GM12801 (cell line): ENCODE measurements around the gene DIS3L.

Source experiments
- TF ChIP-seq, protein P1 (sequence below): IDR thresholded peaks from one replicate; pipeline ENCODE4 v1.5.1; 2011; ENCODE audit warnings: control low read depth; ENCODE audit not compliant: insufficient read length; ENCODE audit errors: extremely low read depth

Gene DIS3L

DNA sequence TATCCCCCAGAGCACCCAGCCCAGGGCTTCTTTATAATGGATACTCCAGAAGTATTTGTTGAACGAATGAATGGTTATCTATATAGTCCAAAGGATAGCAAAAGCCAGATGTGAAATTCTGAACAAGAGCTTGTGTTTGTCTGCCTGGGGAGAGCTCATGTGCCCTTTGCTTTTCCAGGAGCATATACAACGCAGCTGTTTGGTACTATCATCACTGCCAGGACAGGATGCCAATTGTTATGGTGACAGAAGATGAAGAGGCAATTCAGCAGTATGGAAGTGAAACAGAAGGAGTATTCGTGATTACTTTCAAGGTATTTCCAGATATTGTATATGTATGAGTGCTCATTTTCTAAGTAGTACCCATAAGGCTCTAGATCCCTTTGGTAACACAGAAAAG lies 15.2 kb downstream of the DIS3L start:
- TF ChIP-seq, protein P1, sequence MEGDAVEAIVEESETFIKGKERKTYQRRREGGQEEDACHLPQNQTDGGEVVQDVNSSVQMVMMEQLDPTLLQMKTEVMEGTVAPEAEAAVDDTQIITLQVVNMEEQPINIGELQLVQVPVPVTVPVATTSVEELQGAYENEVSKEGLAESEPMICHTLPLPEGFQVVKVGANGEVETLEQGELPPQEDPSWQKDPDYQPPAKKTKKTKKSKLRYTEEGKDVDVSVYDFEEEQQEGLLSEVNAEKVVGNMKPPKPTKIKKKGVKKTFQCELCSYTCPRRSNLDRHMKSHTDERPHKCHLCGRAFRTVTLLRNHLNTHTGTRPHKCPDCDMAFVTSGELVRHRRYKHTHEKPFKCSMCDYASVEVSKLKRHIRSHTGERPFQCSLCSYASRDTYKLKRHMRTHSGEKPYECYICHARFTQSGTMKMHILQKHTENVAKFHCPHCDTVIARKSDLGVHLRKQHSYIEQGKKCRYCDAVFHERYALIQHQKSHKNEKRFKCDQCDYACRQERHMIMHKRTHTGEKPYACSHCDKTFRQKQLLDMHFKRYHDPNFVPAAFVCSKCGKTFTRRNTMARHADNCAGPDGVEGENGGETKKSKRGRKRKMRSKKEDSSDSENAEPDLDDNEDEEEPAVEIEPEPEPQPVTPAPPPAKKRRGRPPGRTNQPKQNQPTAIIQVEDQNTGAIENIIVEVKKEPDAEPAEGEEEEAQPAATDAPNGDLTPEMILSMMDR = no peak

- TF ChIP-seq, protein P1 = no peak
Observed at GRCh38 chr15:66309828-66310227, 16.5 kb downstream of the DIS3L start.

GRCh38 chr15:66310786-66311185 lies 17.4 kb downstream of the DIS3L start:
- TF ChIP-seq, protein P1 = no peak

DNA sequence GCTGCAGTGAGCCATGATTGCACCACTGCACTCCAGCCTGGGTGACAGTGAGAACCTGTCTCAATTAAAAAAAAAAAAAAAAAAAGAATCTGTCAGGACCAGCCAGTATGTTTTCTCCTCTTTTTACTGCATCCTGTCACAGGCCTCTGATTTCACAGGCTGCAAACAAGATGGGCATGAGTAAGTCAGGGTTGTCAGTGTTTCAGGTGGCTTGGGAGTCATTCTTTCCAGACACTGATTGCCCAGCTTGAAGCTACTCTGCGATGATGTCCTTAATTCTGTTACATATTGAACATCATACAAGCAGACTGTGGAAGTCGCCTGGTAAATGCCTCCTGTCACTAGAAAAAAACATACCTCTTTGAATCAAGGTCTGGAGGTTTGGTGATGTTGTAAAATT lies 18.8 kb downstream of the DIS3L start:
- TF ChIP-seq, protein P1 = no peak

DNA sequence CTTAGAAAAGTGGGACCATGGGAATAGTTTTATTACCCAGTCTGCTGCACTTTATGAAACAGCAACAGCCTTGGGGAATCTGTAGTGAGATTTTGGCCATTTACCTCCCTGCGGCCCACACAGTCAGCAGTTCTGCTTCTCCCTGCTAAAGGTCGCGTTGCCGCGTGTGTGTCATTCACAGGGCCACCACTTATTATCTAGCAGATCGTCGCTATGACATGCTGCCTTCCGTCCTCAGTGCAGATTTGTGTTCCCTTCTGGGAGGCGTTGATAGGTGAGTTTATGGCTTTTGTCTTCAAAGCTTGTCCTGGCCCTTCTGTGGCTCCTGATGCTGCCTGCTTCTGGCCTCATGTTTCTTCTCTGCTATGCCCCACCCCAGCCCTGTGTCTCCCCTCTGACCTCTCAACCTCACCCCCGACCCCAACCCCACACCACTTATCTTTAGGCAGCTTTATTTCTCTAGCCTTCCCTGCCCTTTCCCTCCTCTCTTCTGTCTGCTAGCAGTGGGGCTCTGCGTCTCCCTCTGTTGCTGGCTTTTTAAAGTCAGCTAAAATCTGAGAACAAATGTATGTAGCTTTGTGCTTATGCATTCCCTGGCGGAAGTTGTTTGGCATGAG lies 30.1 kb downstream of the DIS3L start:
- TF ChIP-seq, protein P1 = no peak

DNA sequence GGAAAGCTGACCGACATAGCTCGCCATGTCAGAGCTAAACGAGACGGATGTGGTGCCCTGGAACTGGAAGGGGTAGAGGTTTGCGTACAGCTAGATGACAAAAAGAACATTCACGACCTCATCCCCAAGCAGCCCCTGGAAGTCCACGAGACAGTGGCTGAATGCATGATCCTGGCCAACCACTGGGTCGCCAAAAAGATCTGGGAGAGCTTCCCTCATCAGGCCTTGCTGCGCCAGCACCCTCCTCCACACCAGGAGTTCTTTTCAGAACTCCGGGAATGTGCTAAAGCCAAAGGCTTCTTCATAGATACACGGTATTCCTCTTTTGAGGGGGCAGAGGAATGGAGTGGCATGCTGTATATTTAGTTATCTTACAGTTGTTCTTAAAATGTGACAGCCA lies 32.7 kb downstream of the DIS3L start:
- TF ChIP-seq, protein P1 = no peak

GRCh38 chr15:66327736-66328135 lies 34.4 kb downstream of the DIS3L start:
- TF ChIP-seq, protein P1 = no peak
